Suprapubic skin (tissue), 4 donors: ENCODE data around the gene KRTAP12-2. TPM values are rescaled to one million over a fixed set of nuclear protein-coding genes. Genes with fewer than 3 reads are reported as not detected.
"Not testable (repeated sequence)": the region's sequence is repeated elsewhere in the genome, so short reads cannot be mapped to it uniquely, and the experiment has no call there.

Experiments
- DNase-seq, 2 donors: peaks; one replicate each; pipeline ENCODE4 v3.0.0-alpha.2; 2019; ENCODE audit warnings: low spot score in 2 of 2
- H3K27ac ChIP-seq: fragments of 200-600 bp; sonication (generic); one replicate; pipeline ENCODE4 v1.5.1; 2019
- H3K27me3 ChIP-seq: fragments of 200-600 bp; sonication (generic); one replicate; pipeline ENCODE4 v1.5.1; 2019
- H3K36me3 ChIP-seq: fragments of 200-600 bp; sonication (generic); one replicate; pipeline ENCODE4 v1.5.1; 2019
- H3K4me1 ChIP-seq: fragments of 200-600 bp; sonication (generic); one replicate; pipeline ENCODE4 v1.5.1; 2019
- H3K4me3 ChIP-seq: fragments of 200-600 bp; sonication (generic); one replicate; pipeline ENCODE4 v1.5.1; 2019; ENCODE audit warnings: mild to moderate bottlenecking
- H3K9me3 ChIP-seq: fragments of 200-600 bp; sonication (generic); one replicate; pipeline ENCODE4 v1.5.1; 2019
- CTCF ChIP-seq, 2 donors: fragments of 200-600 bp in 1 of 2; fragments of 450-650 bp in 1 of 2; sonication (generic) in 1 of 2; IDR thresholded peaks; one replicate each; pipeline ENCODE4 v1.5.1; 2016 to 2019; ENCODE audit warnings: antibody characterized with exemption in 2 of 2, mild to moderate bottlenecking in 1 of 2, moderate library complexity in 1 of 2
- EP300 ChIP-seq: sonication (generic); formaldehyde crosslinking; IDR thresholded peaks from one replicate; pipeline ENCODE4 v1.6.1; 2017; ENCODE audit warnings: antibody characterized with exemption
- POLR2A ChIP-seq, 2 donors: fragments of 450-650 bp; IDR thresholded peaks; one replicate each; pipeline ENCODE4 v1.6.1; 2017; ENCODE audit warnings: antibody characterized with exemption in 2 of 2, mild to moderate bottlenecking in 2 of 2, moderate library complexity in 2 of 2
- POLR2AphosphoS5 ChIP-seq, 3 donors: sonication (generic); formaldehyde crosslinking; IDR thresholded peaks; one replicate each; pipeline ENCODE4 v1.6.1; 2017; ENCODE audit warnings: antibody characterized with exemption in 3 of 3
- WGBS: methylation state at CpG from one replicate; pipeline ENCODE4 v1.1.5; 2018; 5-methylcytosine and 5-hydroxymethylcytosine counted together
- total RNA-seq, 4 donors: library from RNA; depleted of rRNA; stranded (reverse); fragments of >200 nt; gene quantifications; one replicate each; pipeline ENCODE4 v1.1.0, GENCODE V29; 2016

KRTAP12-2 gene
- total RNA-seq, 4 donors from 2014 or later = 5.6 to 29.3 (median 8.2) TPM; not detected in 1

- 81% methylated on average over 15 of the region's 15 CpGs for WGBS
- peaks cover 4% of the 10 kb centered on the region for H3K9me3 ChIP-seq
- H3K27ac ChIP-seq = no peak overlapping the region
- no peak overlapping the region for H3K4me3 ChIP-seq
- H3K4me1 ChIP-seq = no peaks in the 10 kb centered on the region
- DNase-seq = no peak
- H3K27me3 ChIP-seq = peaks cover 21% of the 10 kb centered on the region
- no peak for TF ChIP-seq POLR2A (IDR thresholded peaks at IDR 0.05)
- no peak for TF ChIP-seq CTCF (IDR thresholded peaks at IDR 0.05)
- no peak for TF ChIP-seq POLR2AphosphoS5 (IDR thresholded peaks at IDR 0.05)
- no peak for TF ChIP-seq EP300
- no peaks in the 10 kb centered on the region for H3K36me3 ChIP-seq
Measured at GRCh38 chr21:44636209-44637017, 30.3 kb downstream of the KRTAP12-2 start.

DNA sequence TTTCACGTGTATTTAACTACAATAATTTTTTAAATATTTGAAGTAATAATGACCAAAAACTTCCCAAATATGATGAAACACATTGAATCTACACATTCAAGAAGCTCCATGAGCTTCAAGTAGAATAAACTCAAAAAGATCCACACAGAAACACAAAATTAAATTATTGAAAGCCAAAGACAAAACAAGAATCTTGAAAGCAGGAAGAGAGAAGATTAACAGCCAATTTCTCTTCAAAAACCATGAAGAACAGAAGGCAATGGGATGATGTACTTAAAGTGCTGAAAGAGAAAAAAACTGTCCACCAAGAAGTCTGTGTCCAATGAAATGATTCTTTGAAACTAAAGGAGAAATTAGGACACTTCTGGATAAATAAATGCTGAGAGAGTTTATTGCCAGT, 34.7 kb downstream of the KRTAP12-2 start:
- WGBS = 90% methylated on average over 1 of the region's 1 CpG
- no peak for DNase-seq
- TF ChIP-seq CTCF (IDR thresholded peaks at IDR 0.05) = no peak
- TF ChIP-seq POLR2A (IDR thresholded peaks at IDR 0.05) = no peak
- no peak for TF ChIP-seq EP300
- no peak for TF ChIP-seq POLR2AphosphoS5 (IDR thresholded peaks at IDR 0.05)
- Histone ChIP-seq H3K4me1 (no peaks in the 10 kb centered on the region), H3K36me3 (no peaks in the 10 kb centered on the region), H3K4me3 (no peak overlapping the region), H3K27ac (no peak overlapping the region), H3K27me3 (peaks cover 16% of the 10 kb centered on the region), H3K9me3 (peaks cover 9% of the 10 kb centered on the region)

- no peak overlapping the region for H3K4me3 ChIP-seq
- peaks cover 21% of the 10 kb centered on the region for H3K27me3 ChIP-seq
- TF ChIP-seq CTCF (IDR thresholded peaks at IDR 0.05) (no peak), POLR2AphosphoS5 (IDR thresholded peaks at IDR 0.05) (no peak), POLR2A (IDR thresholded peaks at IDR 0.05) (no peak), EP300 (no peak)
- H3K4me1 ChIP-seq = no peaks in the 10 kb centered on the region
- DNase-seq = no peak
- 79% methylated on average over 2 of the region's 2 CpGs for WGBS
- peaks cover 9% of the 10 kb centered on the region for H3K9me3 ChIP-seq
- H3K36me3 ChIP-seq = no peaks in the 10 kb centered on the region
- H3K27ac ChIP-seq = no peak overlapping the region
Measured at GRCh38 chr21:44630440-44630839, 36.3 kb downstream of the KRTAP12-2 start.

GRCh38 chr21:44628707-44629391, 37.9 kb downstream of the KRTAP12-2 start:
- H3K4me3 ChIP-seq = no peak overlapping the region
- no peak overlapping the region for H3K27ac ChIP-seq
- H3K27me3 ChIP-seq = peaks cover 21% of the 10 kb centered on the region
- no peaks in the 10 kb centered on the region for H3K4me1 ChIP-seq
- DNase-seq = no peak
- WGBS = 76% methylated on average over 8 of the region's 18 CpGs
- peaks cover 11% of the 10 kb centered on the region for H3K9me3 ChIP-seq
- no peaks in the 10 kb centered on the region for H3K36me3 ChIP-seq
- TF ChIP-seq CTCF (IDR thresholded peaks at IDR 0.05) = no peak

DNA sequence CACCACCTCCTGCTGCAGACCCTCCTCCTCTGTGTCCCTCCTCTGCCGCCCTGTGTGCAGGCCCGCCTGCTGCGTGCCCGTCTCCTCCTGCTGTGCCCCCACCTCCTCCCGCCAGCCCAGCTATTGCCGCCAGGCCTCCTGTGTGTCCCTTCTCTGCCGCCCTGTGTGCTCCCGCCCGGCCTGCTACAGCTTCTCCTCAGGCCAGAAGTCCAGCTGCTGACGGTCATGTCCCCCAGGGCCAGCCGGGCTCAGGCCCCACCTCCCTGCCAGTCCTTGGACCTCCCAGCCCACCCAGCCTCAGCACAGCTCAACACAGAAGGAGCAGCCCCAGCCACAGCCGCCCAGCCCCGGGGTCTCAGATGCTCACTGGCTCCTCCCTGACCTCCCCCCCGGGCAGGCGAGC, 38.9 kb downstream of the KRTAP12-2 start:
- not testable (repeated sequence) for H3K27ac ChIP-seq, H3K36me3 ChIP-seq, H3K4me3 ChIP-seq, DNase-seq, H3K4me1 ChIP-seq
- 71% methylated on average over 11 of the region's 15 CpGs for WGBS
- H3K9me3 ChIP-seq = peaks cover 17% of the 10 kb centered on the region
- peaks cover 21% of the 10 kb centered on the region for H3K27me3 ChIP-seq

DNA sequence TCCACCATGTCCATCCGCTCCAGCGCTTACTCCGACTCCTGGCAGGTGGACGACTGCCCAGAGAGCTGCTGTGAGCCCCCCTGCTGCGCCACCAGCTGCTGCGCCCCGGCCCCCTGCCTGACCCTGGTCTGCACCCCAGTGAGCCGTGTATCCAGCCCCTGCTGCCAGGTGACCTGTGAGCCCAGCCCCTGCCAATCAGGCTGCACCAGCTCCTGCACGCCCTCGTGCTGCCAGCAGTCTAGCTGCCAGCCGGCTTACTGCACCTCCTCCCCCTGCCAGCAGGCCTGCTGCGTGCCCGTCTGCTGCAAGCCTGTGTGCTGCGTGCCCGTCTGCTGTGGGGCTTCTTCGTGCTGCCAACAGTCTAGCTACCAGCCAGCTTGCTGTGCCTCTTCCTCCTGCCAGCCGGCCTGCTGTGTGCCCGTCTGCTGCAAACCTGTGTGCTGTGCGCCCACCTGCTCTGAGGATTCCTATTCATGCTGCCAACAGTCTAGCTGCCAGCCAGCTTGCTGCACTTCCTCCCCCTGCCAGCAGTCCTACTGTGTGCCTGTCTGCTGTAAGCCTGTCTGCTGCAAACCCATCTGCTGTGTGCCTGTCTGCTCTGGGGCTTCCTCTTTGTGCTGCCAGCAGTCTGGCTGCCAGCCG, 39.4 kb downstream of the KRTAP12-2 start:
- H3K4me1 ChIP-seq, DNase-seq, H3K27ac ChIP-seq, H3K36me3 ChIP-seq, H3K4me3 ChIP-seq: not testable (repeated sequence)
- peaks cover 21% of the 10 kb centered on the region for H3K27me3 ChIP-seq
- H3K9me3 ChIP-seq = peaks cover 17% of the 10 kb centered on the region
- 83% methylated on average over 17 of the region's 20 CpGs for WGBS
